Measurements from ENCODE around the gene TLCD2.
"Not testable (repeated sequence)": the region's sequence is repeated elsewhere in the genome, so short reads cannot be mapped to it uniquely, and the experiment has no call there.

Gene TLCD2

GRCh38 chr17:1684378-1685189, 25.6 kb downstream of the TLCD2 start, which contains the start of gene PRPF8:
TSS of gene PRPF8 (minus strand) at chr17:1684867. CDS start at chr17:1684571, 296 bp downstream.
- 0% methylated on average over 72 of the region's 72 CpGs for WGBS, 2 experiments
- Histone ChIP-seq H3K9me3 (ENCODE audit: control insufficient read depth, low read length) (no peaks in the 10 kb centered on the region), H3K4me3 (ENCODE audit: insufficient read depth, low read depth, low read length) (peak within 1 kb of the TSS; percentile 97)

DNA sequence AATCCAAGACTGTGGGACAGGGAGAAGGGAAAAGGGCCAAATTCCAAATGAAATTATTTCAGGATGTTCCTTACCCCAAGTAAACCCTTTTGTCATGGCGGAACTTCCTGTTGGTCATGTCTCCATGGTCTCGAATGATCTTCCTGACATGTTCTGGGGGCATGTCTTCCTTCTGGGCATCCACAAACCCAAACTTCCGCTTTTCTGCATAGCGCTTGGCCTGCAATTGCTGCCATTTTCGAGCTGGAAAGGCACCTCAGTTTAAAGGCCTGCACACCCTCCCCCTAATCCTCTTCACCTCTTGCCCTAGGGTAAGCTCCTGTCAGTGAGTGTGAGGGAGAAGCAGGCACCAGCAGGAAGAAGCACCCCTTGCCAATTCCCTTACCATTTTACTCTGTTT, 26.7 kb downstream of the TLCD2 start:
- Histone ChIP-seq H3K9me3 (ENCODE audit: control insufficient read depth, low read length) (no peaks in the 10 kb centered on the region), H3K27me3 (ENCODE audit: control insufficient read depth, insufficient read depth, low read length, poor library complexity, severe bottlenecking) (no peaks in the 10 kb centered on the region), H3K4me3 (ENCODE audit: insufficient read depth, low read depth, low read length) (peak overlapping the region; percentile 97), H3K4me1 (ENCODE audit: control insufficient read depth, insufficient read depth, low read length) (peaks cover 7% of the 10 kb centered on the region), H3K27ac (ENCODE audit: insufficient read depth, low read depth, low read length, poor library complexity, severe bottlenecking) (no peak overlapping the region), H3K36me3 (ENCODE audit: control insufficient read depth, insufficient read depth, low read length) (peaks cover 46% of the 10 kb centered on the region)
- WGBS, 2 experiments, result 90 to 93% methylated on average over 5 of the region's 5 CpGs

More at GRCh38 chr17:1684378-1685189, 25.6 kb downstream of the TLCD2 start, which contains the start of gene PRPF8:
- H3K4me1 ChIP-seq (ENCODE audit: control insufficient read depth, insufficient read depth, low read length), result peaks cover 7% of the 10 kb centered on the region
- H3K36me3 ChIP-seq (ENCODE audit: control insufficient read depth, insufficient read depth, low read length), result peaks cover 34% of the 10 kb centered on the region
- H3K27ac ChIP-seq (ENCODE audit: insufficient read depth, low read depth, low read length, poor library complexity, severe bottlenecking), result peak within 1 kb of the TSS; percentile 79
- H3K27me3 ChIP-seq (ENCODE audit: control insufficient read depth, insufficient read depth, low read length, poor library complexity, severe bottlenecking), result no peaks in the 10 kb centered on the region

DNA sequence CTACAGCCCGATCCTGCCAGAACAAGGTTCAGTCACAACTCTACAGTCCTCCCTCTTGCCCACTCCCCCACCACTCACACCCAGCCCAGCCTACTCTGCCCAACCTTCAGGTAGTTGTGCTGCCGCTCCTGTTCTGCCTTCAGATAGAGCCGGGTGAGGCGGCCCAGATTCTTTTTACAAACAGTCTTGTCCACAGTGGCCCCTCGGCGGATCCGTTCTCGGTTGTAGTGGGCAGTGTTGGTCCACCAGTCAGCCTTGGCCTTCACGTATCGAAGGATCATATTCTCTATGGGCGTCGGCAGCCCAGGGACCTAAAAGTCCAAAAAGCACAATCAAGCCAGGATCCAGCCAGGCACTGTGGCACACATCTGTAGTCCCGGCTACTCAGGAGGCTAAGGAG, 33.8 kb downstream of the TLCD2 start:
- H3K27me3 ChIP-seq (ENCODE audit: control insufficient read depth, insufficient read depth, low read length, poor library complexity, severe bottlenecking), result no peaks in the 10 kb centered on the region
- H3K27ac ChIP-seq (ENCODE audit: insufficient read depth, low read depth, low read length, poor library complexity, severe bottlenecking), result no peak overlapping the region
- H3K36me3 ChIP-seq (ENCODE audit: control insufficient read depth, insufficient read depth, low read length), result peaks cover 91% of the 10 kb centered on the region
- no peaks in the 10 kb centered on the region for H3K4me1 ChIP-seq (ENCODE audit: control insufficient read depth, insufficient read depth, low read length)
- no peak overlapping the region for H3K4me3 ChIP-seq (ENCODE audit: insufficient read depth, low read depth, low read length)
- WGBS, 2 experiments, result 96 to 97% methylated on average over 13 of the region's 13 CpGs
- H3K9me3 ChIP-seq (ENCODE audit: control insufficient read depth, low read length), result no peaks in the 10 kb centered on the region

DNA sequence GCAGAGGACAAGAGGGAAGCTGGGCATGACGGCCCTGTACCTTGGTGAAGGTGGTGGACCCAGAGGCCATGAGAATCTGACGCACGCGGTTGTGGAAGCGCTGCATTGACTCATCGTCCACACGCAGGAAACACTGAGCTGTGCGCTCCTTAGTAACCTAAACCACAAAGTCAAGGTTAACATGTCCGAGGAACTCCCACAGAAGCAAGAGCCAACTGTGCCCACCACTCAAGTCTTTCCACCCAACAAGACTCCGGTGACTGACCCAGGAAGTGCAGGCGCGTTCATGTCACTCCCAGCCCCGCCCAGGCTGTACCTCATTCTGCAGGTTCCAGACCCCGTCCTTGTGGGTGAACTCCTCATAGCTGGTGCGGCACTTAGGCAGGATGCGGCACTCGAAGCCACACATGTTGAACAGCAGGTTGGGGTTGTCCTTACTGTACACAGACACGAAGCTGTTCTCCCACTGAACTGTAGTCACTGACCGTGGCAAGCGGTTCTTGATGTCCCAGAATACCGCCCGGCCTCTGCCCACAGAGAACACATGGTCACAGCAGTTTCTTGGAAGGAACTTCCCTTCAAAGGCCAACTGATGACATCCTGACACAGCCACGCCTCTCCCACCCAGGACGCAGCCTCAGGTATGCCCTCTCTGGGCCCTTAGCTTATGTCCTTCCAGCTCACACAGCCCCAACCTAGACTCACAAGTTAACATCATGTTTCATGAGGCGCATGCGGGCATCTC, 37.0 kb downstream of the TLCD2 start:
- H3K27ac ChIP-seq (ENCODE audit: insufficient read depth, low read depth, low read length, poor library complexity, severe bottlenecking), result no peak overlapping the region
- no peaks in the 10 kb centered on the region for H3K4me1 ChIP-seq (ENCODE audit: control insufficient read depth, insufficient read depth, low read length)
- no peaks in the 10 kb centered on the region for H3K9me3 ChIP-seq (ENCODE audit: control insufficient read depth, low read length)
- peaks cover 78% of the 10 kb centered on the region for H3K36me3 ChIP-seq (ENCODE audit: control insufficient read depth, insufficient read depth, low read length)
- H3K27me3 ChIP-seq (ENCODE audit: control insufficient read depth, insufficient read depth, low read length, poor library complexity, severe bottlenecking), result no peaks in the 10 kb centered on the region
- 96% methylated on average over 26 of the region's 26 CpGs for WGBS, 2 experiments
- H3K4me3 ChIP-seq (ENCODE audit: insufficient read depth, low read depth, low read length), result no peak overlapping the region

DNA sequence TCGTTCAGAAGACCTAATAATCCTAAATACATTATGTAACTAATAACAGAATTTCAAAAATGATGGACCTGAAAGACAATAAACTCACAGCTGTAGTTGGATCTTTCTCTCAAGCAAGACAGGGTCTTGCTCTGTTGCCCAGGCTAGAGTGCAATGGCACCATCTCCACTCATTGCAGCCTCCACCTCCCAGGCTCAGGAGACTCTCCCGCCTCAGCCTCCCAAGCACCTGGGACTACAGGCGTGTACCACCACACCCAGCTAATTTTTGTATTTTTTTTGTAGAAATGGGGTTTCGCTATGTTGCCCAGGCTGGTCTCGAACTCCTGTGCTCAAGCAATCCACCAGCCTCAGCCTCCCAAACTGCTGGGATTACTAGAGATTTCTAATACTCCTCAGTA, 46.2 kb downstream of the TLCD2 start:
- 86 to 96% methylated on average over 4 to 5 of the region's 5 CpGs for WGBS, 2 experiments
- H3K4me3 ChIP-seq (ENCODE audit: insufficient read depth, low read depth, low read length); H3K27me3 ChIP-seq (ENCODE audit: control insufficient read depth, insufficient read depth, low read length, poor library complexity, severe bottlenecking); H3K4me1 ChIP-seq (ENCODE audit: control insufficient read depth, insufficient read depth, low read length); H3K9me3 ChIP-seq (ENCODE audit: control insufficient read depth, low read length); H3K27ac ChIP-seq (ENCODE audit: insufficient read depth, low read depth, low read length, poor library complexity, severe bottlenecking): not testable (repeated sequence)
- peaks cover 55% of the 10 kb centered on the region for H3K36me3 ChIP-seq (ENCODE audit: control insufficient read depth, insufficient read depth, low read length)

DNA sequence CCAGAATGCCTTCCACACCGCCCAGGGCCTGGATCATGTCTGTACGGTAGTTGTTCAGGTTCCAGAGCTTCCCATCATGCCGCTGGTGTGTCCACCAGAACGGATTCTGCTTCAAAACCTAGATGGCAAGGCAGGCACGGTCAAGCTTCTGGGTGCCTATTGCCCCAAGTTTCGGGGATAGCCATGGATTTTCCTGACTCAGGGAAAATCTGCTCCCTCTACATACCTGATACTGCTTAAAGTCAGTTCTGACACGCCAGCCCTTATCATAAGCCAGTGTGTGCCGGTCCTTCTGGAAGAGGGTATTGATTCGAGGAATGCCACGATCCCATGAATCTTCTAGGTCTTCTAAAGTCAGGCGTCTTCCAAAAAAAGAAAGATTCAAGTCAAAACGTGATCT, 49.1 kb downstream of the TLCD2 start:
- WGBS, 2 experiments, result 95 to 97% methylated on average over 12 of the region's 12 CpGs
- Histone ChIP-seq H3K9me3 (ENCODE audit: control insufficient read depth, low read length) (no peaks in the 10 kb centered on the region), H3K27ac (ENCODE audit: insufficient read depth, low read depth, low read length, poor library complexity, severe bottlenecking) (no peak overlapping the region), H3K27me3 (ENCODE audit: control insufficient read depth, insufficient read depth, low read length, poor library complexity, severe bottlenecking) (no peaks in the 10 kb centered on the region), H3K36me3 (ENCODE audit: control insufficient read depth, insufficient read depth, low read length) (peaks cover 71% of the 10 kb centered on the region), H3K4me1 (ENCODE audit: control insufficient read depth, insufficient read depth, low read length) (no peaks in the 10 kb centered on the region), H3K4me3 (ENCODE audit: insufficient read depth, low read depth, low read length) (no peak overlapping the region)

- Histone ChIP-seq H3K4me3 (ENCODE audit: insufficient read depth, low read depth, low read length) (no peak overlapping the region), H3K9me3 (ENCODE audit: control insufficient read depth, low read length) (no peaks in the 10 kb centered on the region), H3K27me3 (ENCODE audit: control insufficient read depth, insufficient read depth, low read length, poor library complexity, severe bottlenecking) (no peaks in the 10 kb centered on the region), H3K36me3 (ENCODE audit: control insufficient read depth, insufficient read depth, low read length) (peaks cover 88% of the 10 kb centered on the region), H3K4me1 (ENCODE audit: control insufficient read depth, insufficient read depth, low read length) (no peaks in the 10 kb centered on the region), H3K27ac (ENCODE audit: insufficient read depth, low read depth, low read length, poor library complexity, severe bottlenecking) (no peak overlapping the region)
- WGBS, 2 experiments, result 94 to 96% methylated on average over 9 of the region's 9 CpGs
These were observed 52.1 kb downstream of the TLCD2 start for GRCh38 chr17:1658100-1658499.

GRCh38 chr17:1653735-1654134, 56.4 kb downstream of the TLCD2 start:
- Histone ChIP-seq H3K27ac (ENCODE audit: insufficient read depth, low read depth, low read length, poor library complexity, severe bottlenecking) (no peak overlapping the region), H3K27me3 (ENCODE audit: control insufficient read depth, insufficient read depth, low read length, poor library complexity, severe bottlenecking) (no peaks in the 10 kb centered on the region), H3K4me1 (ENCODE audit: control insufficient read depth, insufficient read depth, low read length) (peaks cover 4% of the 10 kb centered on the region), H3K4me3 (ENCODE audit: insufficient read depth, low read depth, low read length) (no peak overlapping the region), H3K9me3 (ENCODE audit: control insufficient read depth, low read length) (no peaks in the 10 kb centered on the region), H3K36me3 (ENCODE audit: control insufficient read depth, insufficient read depth, low read length) (peaks cover 74% of the 10 kb centered on the region)
- WGBS, 2 experiments, result 96 to 98% methylated on average over 14 of the region's 14 CpGs

- not testable (repeated sequence) for H3K4me1 ChIP-seq (ENCODE audit: control insufficient read depth, insufficient read depth, low read length); H3K27ac ChIP-seq (ENCODE audit: insufficient read depth, low read depth, low read length, poor library complexity, severe bottlenecking); H3K27me3 ChIP-seq (ENCODE audit: control insufficient read depth, insufficient read depth, low read length, poor library complexity, severe bottlenecking); H3K9me3 ChIP-seq (ENCODE audit: control insufficient read depth, low read length); H3K4me3 ChIP-seq (ENCODE audit: insufficient read depth, low read depth, low read length)
- peaks cover 65% of the 10 kb centered on the region for H3K36me3 ChIP-seq (ENCODE audit: control insufficient read depth, insufficient read depth, low read length)
- 91 to 95% methylated on average over 7 of the region's 7 CpGs for WGBS, 2 experiments
These were observed 57.4 kb downstream of the TLCD2 start for GRCh38 chr17:1652794-1653193.

Data from ectodermal cell (in vitro differentiated cells).